ENCODE measurements around the gene NUDT22.

DNA sequence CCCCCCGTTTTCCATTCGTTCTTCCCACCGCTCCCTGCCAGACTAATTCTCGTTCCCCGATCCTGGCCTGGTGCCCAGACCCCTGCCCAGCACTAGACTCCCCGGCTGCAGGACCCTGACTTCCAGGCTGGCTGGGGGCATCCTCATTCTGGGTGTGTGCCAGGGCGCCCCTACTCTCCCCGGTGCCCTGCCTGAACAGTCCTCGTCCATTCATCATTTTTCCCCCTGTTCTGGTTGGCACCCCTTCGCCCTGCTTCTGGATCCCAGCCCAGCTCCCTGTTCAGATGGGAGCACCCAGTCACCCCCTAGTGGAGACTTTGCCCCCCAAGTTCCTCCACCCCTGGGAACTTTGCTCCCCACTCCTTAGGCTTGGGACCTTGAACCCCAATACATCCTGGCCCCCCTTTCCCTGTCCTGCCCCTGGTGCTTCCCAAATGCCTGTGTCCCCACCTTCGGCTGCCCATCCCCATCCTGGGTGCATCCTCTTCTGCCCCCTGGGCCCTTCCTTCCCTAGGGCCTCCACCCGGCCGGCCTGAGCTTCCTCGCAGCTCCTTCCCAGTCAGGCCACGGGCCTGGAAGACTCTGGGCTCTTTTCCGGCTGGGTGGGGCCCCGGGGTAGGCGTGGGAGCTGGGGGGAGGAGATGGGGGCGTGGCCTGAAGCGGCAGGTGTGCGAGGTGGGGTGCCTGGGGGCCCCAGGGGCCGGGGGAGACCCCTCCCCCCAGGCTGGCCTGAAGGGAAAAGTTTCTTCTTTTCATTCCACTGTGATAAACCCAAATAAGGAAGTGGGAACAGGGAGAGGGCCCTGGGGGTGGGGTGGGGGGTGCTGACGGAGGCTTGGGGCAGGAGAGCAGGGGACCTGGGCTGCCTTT is 26.2 kb downstream of the NUDT22 start:
- TF ChIP-seq ARNTL (CRISPR knock-in tag; IDR thresholded peaks at IDR 0.05; ENCODE audit: borderline replicate concordance, low read depth) (no peak), CSDC2 (CRISPR knock-in tag; IDR thresholded peaks at IDR 0.05) (no peak), TCF4 (CRISPR knock-in tag; IDR thresholded peaks at IDR 0.05; ENCODE audit: borderline replicate concordance) (no peak), ESRRG (CRISPR knock-in tag; IDR thresholded peaks at IDR 0.05) (no peak), ZFP30 (CRISPR knock-in tag; IDR thresholded peaks at IDR 0.05) (no peak)

Measured in SK-N-SH treated with all-trans-retinoic acid at 6 μM for 48 hours (cell line).